ENCODE results near the gene NRGN. TPM values are rescaled to one million over a fixed set of nuclear protein-coding genes. Genes with fewer than 3 reads are reported as not detected.

NRGN gene
- total and polyA plus RNA-seq, 2 of the 8 experiments (the other 6 are each of a cell fraction or from before 2014, with no cell fraction given), result 0.60 to 1.0 TPM

GRCh38 chr11:124717421-124717785 is 22.3 kb upstream of the NRGN start:
- FAIRE-seq, result no peak
- ChIA-PET CTCF (ENCODE audit: partially characterized antibody) (interaction anchor here (0.9 to 1.6 kb wide), 7 partner anchors 17 to 54 kb away, joined by 3 to 6 read pairs (median 4); partner anchors contain the start of gene ESAM), POLR2A (ENCODE audit: partially characterized antibody) (interaction anchor here (0.8 to 1.6 kb wide), 4 partner anchors 12 to 83 kb away, joined by 3 to 5 read pairs (median 3); partner anchors contain the start of gene MSANTD2)
- peak overlapping the region in 3 of 4 experiments; percentile 32 to 59 (median 49); a peak in 3 of 8 replicates for H3K4me3 ChIP-seq (ENCODE audit: extremely low read depth in 1 of 4, insufficient read depth in 2 of 4, low read depth in 3 of 4, low read length in 4 of 4)
- H2AK5ac ChIP-seq (ENCODE audit: low read depth, low read length), result no peak overlapping the region
- WGBS, 2 experiments (ENCODE audit: extremely low coverage in 1 of 2, insufficient coverage in 1 of 2, insufficient read length in 1 of 2, insufficient replicate concordance in 2 of 2, low coverage in 1 of 2, low lambda C conversion rate in 2 of 2, missing lambda C conversion rate in 1 of 2), result 68% methylated on average over 7 of the region's 7 CpGs; no CpG with 5 or more reads in 1 of the 2 experiments
- no peaks in the 10 kb centered on the region for H3K79me2 ChIP-seq (ENCODE audit: control insufficient read depth in 1 of 2, insufficient read depth in 2 of 2, low read length in 2 of 2)
- peaks cover 8% of the 10 kb centered on the region for H3K23me2 ChIP-seq (ENCODE audit: low read depth, low read length)
- no peak overlapping the region for H2BK15ac ChIP-seq (ENCODE audit: low read length)
- no peaks in the 10 kb centered on the region for H4K20me1 ChIP-seq (replicated peaks in 1 of 2; ENCODE audit: control insufficient read depth in 1 of 2, insufficient read depth in 2 of 2, low read length in 2 of 2)
- no peak overlapping the region for H3K4ac ChIP-seq (replicated peaks; ENCODE audit: insufficient read length, low read depth, low read length)
- no peak overlapping the region for H2BK12ac ChIP-seq (ENCODE audit: low read depth, low read length)
- H2AFZ ChIP-seq (ENCODE audit: low read length), result no peak overlapping the region
- TF ChIP-seq TCF12 (IDR thresholded peaks at IDR 0.05; ENCODE audit: low read depth, low read length) (no peak), CREB1 (IDR thresholded peaks at IDR 0.05) (no peak), KDM4A (IDR thresholded peaks at IDR 0.05; ENCODE audit: low read depth, low read length, severe bottlenecking) (no peak)
- H3K36me3 ChIP-seq (ENCODE audit: control insufficient read depth in 2 of 4, insufficient read depth in 4 of 4, low read length in 3 of 4), result no peaks in the 10 kb centered on the region
- no peaks in the 10 kb centered on the region for H3K9me3 ChIP-seq (ENCODE audit: insufficient read depth in 2 of 2, low read depth in 1 of 2, low read length in 1 of 2)
- no peak overlapping the region for H3K23ac ChIP-seq (ENCODE audit: insufficient read length)
- H3K9ac ChIP-seq (replicated peaks in 1 of 4; ENCODE audit: extremely low read depth in 1 of 4, low read depth in 3 of 4, low read length in 3 of 4), result no peak overlapping the region
- H4K8ac ChIP-seq (ENCODE audit: extremely low read depth, insufficient read depth, low read length), result no peak overlapping the region
- H3K14ac ChIP-seq (ENCODE audit: insufficient read length), result no peak overlapping the region
- H2BK5ac ChIP-seq (ENCODE audit: low read depth, low read length), result no peak overlapping the region
- no peak overlapping the region for H4K5ac ChIP-seq (ENCODE audit: insufficient read length, low read depth, low read length)
- H2BK20ac ChIP-seq (ENCODE audit: low read length), result no peak overlapping the region
- no peak overlapping the region for H3K56ac ChIP-seq (replicated peaks; ENCODE audit: insufficient read length, low read depth, low read length)
- H3K4me2 ChIP-seq (ENCODE audit: insufficient read depth in 1 of 2, low read depth in 2 of 2, low read length in 2 of 2), result peak overlapping the region; percentile 81 to 87
- peaks cover 47 to 74% (median 70%) of the 10 kb centered on the region in 4 experiments for H3K27me3 ChIP-seq (replicated peaks in 1 of 4; ENCODE audit: control insufficient read depth in 3 of 4, extremely low read depth in 1 of 4, insufficient read depth in 3 of 4, low read length in 3 of 4)
- no peak overlapping the region for H3K27ac ChIP-seq (ENCODE audit: low read depth, low read length)
- no peak for DNase-seq (ENCODE audit: low read depth in 1 of 2, low spot score in 2 of 2)
- H2BK120ac ChIP-seq (replicated peaks; ENCODE audit: low read depth, low read length), result no peak overlapping the region
- no peak overlapping the region for H3K18ac ChIP-seq (ENCODE audit: extremely low read depth, low read length)
- no peaks in the 10 kb centered on the region for H3K79me1 ChIP-seq (ENCODE audit: low read depth, low read length)
- H4K91ac ChIP-seq (replicated peaks; ENCODE audit: insufficient read length, low read length), result no peak overlapping the region
- H3K4me1 ChIP-seq (replicated peaks in 1 of 4; ENCODE audit: control insufficient read depth in 3 of 4, insufficient read depth in 4 of 4, low read length in 3 of 4), result peaks cover 0 to 5% (median 3%) of the 10 kb centered on the region in 4 experiments; a peak in 5 of 7 replicates
